ENCODE results near the gene ST3GAL4.

The ST3GAL4 gene

DNA sequence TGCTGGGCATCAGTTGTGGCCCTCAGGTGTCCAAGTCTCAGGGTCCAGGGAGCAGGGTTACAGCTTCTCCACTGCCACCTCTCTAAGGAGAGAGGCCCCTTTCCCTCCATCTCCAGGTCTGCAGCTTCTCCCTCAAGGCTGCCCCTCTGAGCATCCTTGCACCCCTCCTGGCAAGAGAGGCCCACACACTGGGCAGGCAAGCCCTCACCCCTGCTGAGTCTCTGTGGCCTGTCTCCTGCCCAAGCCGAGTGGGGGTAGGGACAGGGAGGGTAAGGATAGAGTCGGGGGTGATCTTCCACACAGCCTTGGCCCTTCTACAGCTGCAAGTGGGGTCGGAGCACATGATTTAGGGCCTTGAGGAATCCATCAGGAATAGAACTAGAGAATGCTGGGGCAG lies 76.6 kb downstream of the ST3GAL4 start:
- H3K27me3 ChIP-seq (replicated peaks; ENCODE audit: control insufficient read depth, insufficient read depth, low read length, poor library complexity, severe bottlenecking), result no peaks in the 10 kb centered on the region
- H3K9me3 ChIP-seq (ENCODE audit: control insufficient read depth, low read length), result no peaks in the 10 kb centered on the region
- no peak overlapping the region for H3K4me3 ChIP-seq (ENCODE audit: insufficient read depth, low read depth, low read length, poor library complexity, severe bottlenecking)
- no peak overlapping the region for H3K27ac ChIP-seq (ENCODE audit: insufficient read depth, low read length, poor library complexity, severe bottlenecking)
- no peaks in the 10 kb centered on the region for H3K4me1 ChIP-seq (ENCODE audit: control insufficient read depth, insufficient read depth, low read length, poor library complexity, severe bottlenecking)
- DNase-seq, result no peak
- H3K36me3 ChIP-seq (ENCODE audit: control insufficient read depth, insufficient read depth, low read length), result no peaks in the 10 kb centered on the region

DNA sequence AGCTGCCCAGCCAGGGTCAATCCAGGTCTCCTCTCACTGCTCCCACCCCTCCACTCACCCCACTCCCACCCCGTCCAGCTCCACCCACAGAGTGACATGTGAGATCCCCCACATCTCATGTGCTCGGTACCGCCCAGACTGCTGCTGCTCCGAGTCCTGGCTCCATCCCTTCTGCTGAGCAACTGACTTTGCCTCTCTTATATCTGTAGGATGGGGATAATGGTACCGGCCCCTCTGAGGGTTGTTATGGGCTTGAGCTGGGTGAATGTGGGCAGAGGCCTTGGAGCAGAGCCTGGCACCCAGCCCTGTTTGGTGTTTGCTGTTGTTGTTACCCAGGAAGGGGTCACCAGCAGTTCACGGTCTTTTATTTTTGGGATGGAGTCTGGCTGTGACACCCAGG lies 77.0 kb downstream of the ST3GAL4 start:
- Histone ChIP-seq H3K36me3 (ENCODE audit: control insufficient read depth, insufficient read depth, low read length) (no peaks in the 10 kb centered on the region), H3K4me3 (ENCODE audit: insufficient read depth, low read depth, low read length, poor library complexity, severe bottlenecking) (no peak overlapping the region), H3K9me3 (ENCODE audit: control insufficient read depth, low read length) (no peaks in the 10 kb centered on the region), H3K27me3 (replicated peaks; ENCODE audit: control insufficient read depth, insufficient read depth, low read length, poor library complexity, severe bottlenecking) (no peaks in the 10 kb centered on the region), H3K27ac (ENCODE audit: insufficient read depth, low read length, poor library complexity, severe bottlenecking) (no peak overlapping the region), H3K4me1 (ENCODE audit: control insufficient read depth, insufficient read depth, low read length, poor library complexity, severe bottlenecking) (no peaks in the 10 kb centered on the region)
- no peak for DNase-seq

DNA sequence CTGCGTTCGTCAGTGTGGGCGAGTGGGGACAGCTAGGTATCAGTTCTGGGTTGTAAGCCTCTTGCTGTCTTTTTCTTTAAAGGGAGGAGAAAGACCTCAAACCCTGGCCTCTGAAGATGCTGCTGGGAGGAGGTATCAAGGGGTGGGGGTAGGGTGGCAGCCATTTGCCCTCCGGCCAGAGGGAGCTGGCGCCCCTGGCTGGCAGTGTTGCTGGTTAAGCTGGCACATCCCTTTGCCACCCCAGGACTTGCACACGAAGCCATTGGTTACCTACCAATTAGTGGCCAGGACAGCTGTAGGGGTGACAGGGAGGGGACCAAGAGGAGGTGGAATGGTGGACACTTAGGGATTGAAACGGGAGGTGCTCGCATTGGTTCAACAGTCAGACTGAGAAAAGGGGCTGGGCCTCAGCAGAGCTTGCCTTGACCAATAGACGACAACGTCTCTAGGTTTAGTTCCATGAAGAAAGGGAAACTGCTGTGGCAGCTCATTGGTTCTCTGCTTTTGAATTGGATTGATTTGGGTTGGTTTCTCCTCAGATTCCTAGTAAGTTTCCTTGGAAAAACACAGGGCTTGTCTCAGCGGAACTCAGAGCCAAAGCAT lies 77.9 kb downstream of the ST3GAL4 start:
- Histone ChIP-seq H3K4me3 (ENCODE audit: insufficient read depth, low read depth, low read length, poor library complexity, severe bottlenecking) (no peak overlapping the region), H3K27ac (ENCODE audit: insufficient read depth, low read length, poor library complexity, severe bottlenecking) (no peak overlapping the region), H3K4me1 (ENCODE audit: control insufficient read depth, insufficient read depth, low read length, poor library complexity, severe bottlenecking) (no peaks in the 10 kb centered on the region), H3K27me3 (replicated peaks; ENCODE audit: control insufficient read depth, insufficient read depth, low read length, poor library complexity, severe bottlenecking) (no peaks in the 10 kb centered on the region), H3K9me3 (ENCODE audit: control insufficient read depth, low read length) (no peaks in the 10 kb centered on the region), H3K36me3 (ENCODE audit: control insufficient read depth, insufficient read depth, low read length) (no peaks in the 10 kb centered on the region)
- DNase-seq, result no peak

DNA sequence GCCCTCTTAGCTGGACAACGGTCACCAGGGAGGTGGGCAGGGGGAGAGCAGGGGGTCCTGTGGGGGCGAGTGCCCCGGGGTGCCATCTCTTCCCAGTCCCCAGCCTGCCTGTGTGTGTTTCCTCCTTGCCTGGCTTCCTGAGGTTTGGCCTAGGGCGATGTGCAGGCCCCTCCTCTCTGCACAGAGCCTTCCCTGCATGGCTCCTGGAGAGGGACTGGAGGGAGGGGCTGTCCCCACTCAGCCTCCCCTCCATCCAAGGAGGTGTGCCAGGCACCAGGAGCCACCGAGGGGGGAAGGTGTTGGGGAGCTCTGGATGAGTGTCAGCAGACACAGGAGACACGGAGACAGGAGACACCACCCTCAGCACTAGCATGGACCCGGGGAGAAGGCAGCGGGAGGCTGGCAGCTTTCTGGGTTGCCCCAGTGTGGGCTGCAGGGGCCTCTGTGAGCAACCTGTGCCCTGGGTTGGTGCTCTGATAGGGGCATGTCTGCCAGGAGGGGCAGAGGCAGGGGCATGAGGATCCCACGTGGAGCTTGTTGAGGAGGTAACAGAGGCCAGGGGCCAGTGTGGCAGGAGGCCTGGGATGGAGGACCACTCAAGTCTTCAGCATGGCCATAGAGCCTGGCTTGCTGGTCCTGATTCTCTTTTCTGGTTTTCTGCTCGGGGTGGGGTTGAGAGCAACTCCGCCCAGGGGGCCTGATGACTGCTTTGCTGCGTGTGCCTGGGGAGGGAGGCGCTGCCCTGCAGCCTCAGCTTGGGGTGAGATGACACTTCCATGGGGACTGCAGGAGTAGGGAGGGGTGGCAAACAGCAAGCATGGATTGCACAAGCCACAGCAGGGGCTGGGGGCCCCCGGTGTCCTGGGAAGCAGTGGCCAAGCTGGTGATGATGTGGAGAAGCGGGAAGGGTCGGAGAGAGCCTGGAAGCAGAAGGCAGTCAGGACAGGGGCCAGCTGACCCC lies 78.8 kb downstream of the ST3GAL4 start:
- Histone ChIP-seq H3K4me3 (ENCODE audit: insufficient read depth, low read depth, low read length, poor library complexity, severe bottlenecking) (no peak overlapping the region), H3K27me3 (replicated peaks; ENCODE audit: control insufficient read depth, insufficient read depth, low read length, poor library complexity, severe bottlenecking) (no peaks in the 10 kb centered on the region), H3K9me3 (ENCODE audit: control insufficient read depth, low read length) (no peaks in the 10 kb centered on the region), H3K27ac (ENCODE audit: insufficient read depth, low read length, poor library complexity, severe bottlenecking) (no peak overlapping the region), H3K36me3 (ENCODE audit: control insufficient read depth, insufficient read depth, low read length) (no peaks in the 10 kb centered on the region), H3K4me1 (ENCODE audit: control insufficient read depth, insufficient read depth, low read length, poor library complexity, severe bottlenecking) (no peaks in the 10 kb centered on the region)
- no peak for DNase-seq

DNA sequence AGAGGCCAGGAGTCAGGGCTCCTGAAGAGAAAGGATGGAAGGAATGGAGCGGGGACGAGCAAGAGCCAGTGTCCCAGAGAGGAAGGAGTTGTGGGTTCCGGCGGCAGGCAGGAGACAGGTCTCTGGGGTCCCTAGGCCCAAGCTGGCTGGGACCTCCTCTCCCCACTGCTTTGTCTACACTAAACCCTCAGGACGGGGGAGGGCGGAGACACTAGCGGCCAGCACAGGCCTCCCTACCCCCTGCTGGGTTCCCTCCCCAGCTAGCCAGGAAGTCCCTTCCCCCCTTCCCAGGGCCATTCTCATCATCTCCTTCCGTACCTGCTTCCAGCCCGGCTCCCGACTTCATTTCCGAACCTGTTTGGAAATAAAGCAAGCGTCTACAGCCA lies 79.5 kb downstream of the ST3GAL4 start:
- no peaks in the 10 kb centered on the region for H3K9me3 ChIP-seq (ENCODE audit: control insufficient read depth, low read length)
- H3K27ac ChIP-seq (ENCODE audit: insufficient read depth, low read length, poor library complexity, severe bottlenecking), result no peak overlapping the region
- H3K4me1 ChIP-seq (ENCODE audit: control insufficient read depth, insufficient read depth, low read length, poor library complexity, severe bottlenecking), result no peaks in the 10 kb centered on the region
- H3K36me3 ChIP-seq (ENCODE audit: control insufficient read depth, insufficient read depth, low read length), result no peaks in the 10 kb centered on the region
- H3K4me3 ChIP-seq (ENCODE audit: insufficient read depth, low read depth, low read length, poor library complexity, severe bottlenecking), result no peak overlapping the region
- DNase-seq, result no peak
- no peaks in the 10 kb centered on the region for H3K27me3 ChIP-seq (replicated peaks; ENCODE audit: control insufficient read depth, insufficient read depth, low read length, poor library complexity, severe bottlenecking)

DNA sequence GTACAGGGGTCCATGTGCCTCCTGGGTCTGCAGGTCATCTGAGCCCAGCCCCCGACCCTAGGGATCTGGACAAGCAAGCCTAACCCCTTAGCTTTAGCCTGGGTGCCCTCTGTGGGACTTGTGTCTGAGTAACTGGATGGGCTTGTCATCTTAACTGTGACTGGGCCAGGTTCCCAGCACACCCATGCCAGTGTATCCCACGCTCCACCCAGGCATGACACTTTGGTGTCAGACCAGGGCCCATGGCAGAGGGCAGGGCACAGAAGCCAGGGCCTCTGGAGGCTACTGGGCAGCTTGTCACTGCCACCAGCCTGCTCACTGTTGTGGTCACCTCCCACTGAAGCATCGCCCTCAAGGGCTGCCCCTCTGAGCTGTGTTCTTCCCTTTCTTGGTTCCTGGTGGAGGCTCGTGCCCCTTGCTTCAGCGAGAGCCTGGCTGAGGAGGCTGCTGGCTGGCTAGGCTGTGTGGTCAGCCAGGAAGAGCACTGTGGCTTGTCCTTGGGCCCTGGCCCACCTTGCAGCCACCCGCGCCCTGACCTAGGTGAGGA lies 80.8 kb downstream of the ST3GAL4 start:
- no peak for DNase-seq
- no peak overlapping the region for H3K27ac ChIP-seq (ENCODE audit: insufficient read depth, low read length, poor library complexity, severe bottlenecking)
- H3K4me1 ChIP-seq (ENCODE audit: control insufficient read depth, insufficient read depth, low read length, poor library complexity, severe bottlenecking), result no peaks in the 10 kb centered on the region
- H3K36me3 ChIP-seq (ENCODE audit: control insufficient read depth, insufficient read depth, low read length), result no peaks in the 10 kb centered on the region
- no peaks in the 10 kb centered on the region for H3K9me3 ChIP-seq (ENCODE audit: control insufficient read depth, low read length)
- H3K27me3 ChIP-seq (replicated peaks; ENCODE audit: control insufficient read depth, insufficient read depth, low read length, poor library complexity, severe bottlenecking), result peaks cover 1% of the 10 kb centered on the region
- no peak overlapping the region for H3K4me3 ChIP-seq (ENCODE audit: insufficient read depth, low read depth, low read length, poor library complexity, severe bottlenecking)

DNA sequence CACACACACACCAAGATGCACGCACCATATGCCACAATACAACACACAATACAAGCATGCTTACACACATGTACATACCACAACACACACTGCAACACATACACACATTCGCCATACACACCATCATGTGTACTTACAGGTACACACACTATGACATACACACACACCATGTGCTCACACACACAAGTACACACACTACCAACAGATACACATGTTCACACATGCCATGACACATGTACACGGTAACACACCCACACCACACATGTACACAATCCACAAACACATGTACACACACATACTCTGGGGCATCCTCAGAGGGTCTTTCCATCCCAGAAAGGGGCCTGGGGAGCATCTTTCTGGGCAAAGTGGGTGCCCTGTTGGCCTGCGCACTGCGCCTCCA lies 82.2 kb downstream of the ST3GAL4 start:
- Histone ChIP-seq H3K4me3 (ENCODE audit: insufficient read depth, low read depth, low read length, poor library complexity, severe bottlenecking) (no peak overlapping the region), H3K36me3 (ENCODE audit: control insufficient read depth, insufficient read depth, low read length) (no peaks in the 10 kb centered on the region), H3K4me1 (ENCODE audit: control insufficient read depth, insufficient read depth, low read length, poor library complexity, severe bottlenecking) (no peaks in the 10 kb centered on the region), H3K27me3 (replicated peaks; ENCODE audit: control insufficient read depth, insufficient read depth, low read length, poor library complexity, severe bottlenecking) (peaks cover 2% of the 10 kb centered on the region), H3K9me3 (ENCODE audit: control insufficient read depth, low read length) (no peaks in the 10 kb centered on the region), H3K27ac (ENCODE audit: insufficient read depth, low read length, poor library complexity, severe bottlenecking) (no peak overlapping the region)
- DNase-seq, result no peak

DNA sequence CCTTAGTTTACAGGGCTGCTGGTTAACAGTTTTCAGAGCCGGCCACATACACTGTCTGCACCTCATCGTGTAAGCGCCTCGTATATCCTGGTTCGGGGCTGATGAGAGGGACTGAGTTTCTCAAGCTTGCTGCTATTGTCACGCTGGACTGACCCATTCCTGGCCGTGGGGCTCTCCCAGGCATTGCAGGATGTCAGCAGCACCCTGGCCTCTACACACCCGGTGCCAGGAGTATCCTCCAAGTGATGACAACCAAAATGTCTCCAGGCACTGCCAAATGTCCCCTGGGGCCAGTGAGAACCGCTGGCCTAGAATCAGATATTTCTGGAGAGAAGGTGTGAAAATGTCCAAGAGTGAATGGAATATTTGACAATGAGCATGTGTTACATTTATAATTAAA lies 82.8 kb downstream of the ST3GAL4 start:
- Histone ChIP-seq H3K4me1 (ENCODE audit: control insufficient read depth, insufficient read depth, low read length, poor library complexity, severe bottlenecking) (no peaks in the 10 kb centered on the region), H3K27me3 (replicated peaks; ENCODE audit: control insufficient read depth, insufficient read depth, low read length, poor library complexity, severe bottlenecking) (peaks cover 2% of the 10 kb centered on the region), H3K9me3 (ENCODE audit: control insufficient read depth, low read length) (no peaks in the 10 kb centered on the region), H3K36me3 (ENCODE audit: control insufficient read depth, insufficient read depth, low read length) (no peaks in the 10 kb centered on the region), H3K4me3 (ENCODE audit: insufficient read depth, low read depth, low read length, poor library complexity, severe bottlenecking) (no peak overlapping the region), H3K27ac (ENCODE audit: insufficient read depth, low read length, poor library complexity, severe bottlenecking) (no peak overlapping the region)
- no peak for DNase-seq

DNA sequence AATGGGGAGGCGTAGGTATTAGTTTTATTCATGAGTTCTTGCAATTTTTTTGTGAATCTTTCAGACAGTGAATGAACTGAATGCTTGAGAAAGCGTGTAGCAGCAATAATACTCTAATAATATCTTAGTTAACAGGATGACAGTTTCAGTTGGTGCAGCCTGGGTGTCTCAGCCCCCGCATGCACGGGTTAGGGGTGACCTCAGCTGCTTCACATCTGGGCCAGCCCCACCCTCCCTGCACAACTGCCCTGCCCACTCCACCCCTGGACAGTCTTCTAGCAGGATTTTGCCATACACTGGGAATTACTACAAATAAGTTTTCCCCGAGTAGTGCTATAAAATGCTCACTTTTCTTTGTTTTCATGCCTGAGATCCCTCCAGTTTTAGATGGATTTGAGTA lies 83.2 kb downstream of the ST3GAL4 start:
- Histone ChIP-seq H3K36me3 (ENCODE audit: control insufficient read depth, insufficient read depth, low read length) (no peaks in the 10 kb centered on the region), H3K27ac (ENCODE audit: insufficient read depth, low read length, poor library complexity, severe bottlenecking) (no peak overlapping the region), H3K27me3 (replicated peaks; ENCODE audit: control insufficient read depth, insufficient read depth, low read length, poor library complexity, severe bottlenecking) (peaks cover 2% of the 10 kb centered on the region), H3K4me3 (ENCODE audit: insufficient read depth, low read depth, low read length, poor library complexity, severe bottlenecking) (no peak overlapping the region), H3K4me1 (ENCODE audit: control insufficient read depth, insufficient read depth, low read length, poor library complexity, severe bottlenecking) (no peaks in the 10 kb centered on the region), H3K9me3 (ENCODE audit: control insufficient read depth, low read length) (no peaks in the 10 kb centered on the region)
- DNase-seq, result no peak

DNA sequence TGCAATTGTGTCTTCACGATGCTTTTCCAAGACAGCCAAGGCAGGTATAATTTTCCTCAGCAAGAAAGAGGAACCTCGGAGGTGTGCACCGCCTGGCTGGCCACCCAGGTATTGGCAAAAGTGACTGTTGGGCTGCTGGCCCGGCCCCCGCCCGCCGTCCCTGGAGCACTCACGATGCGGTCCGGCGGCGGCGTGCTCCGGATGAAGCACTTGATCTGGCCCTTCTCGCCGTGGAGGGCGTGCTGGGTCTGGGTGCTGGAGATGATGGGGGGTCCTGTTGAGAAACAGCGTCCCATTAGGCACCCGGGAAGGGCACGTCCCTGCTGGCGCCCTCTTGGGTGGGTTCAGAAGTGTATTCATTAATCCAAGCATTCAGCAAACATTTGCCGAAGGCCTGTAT lies 84.8 kb downstream of the ST3GAL4 start:
- Histone ChIP-seq H3K36me3 (ENCODE audit: control insufficient read depth, insufficient read depth, low read length) (no peaks in the 10 kb centered on the region), H3K9me3 (ENCODE audit: control insufficient read depth, low read length) (no peaks in the 10 kb centered on the region), H3K4me1 (ENCODE audit: control insufficient read depth, insufficient read depth, low read length, poor library complexity, severe bottlenecking) (no peaks in the 10 kb centered on the region), H3K4me3 (ENCODE audit: insufficient read depth, low read depth, low read length, poor library complexity, severe bottlenecking) (no peak overlapping the region), H3K27me3 (replicated peaks; ENCODE audit: control insufficient read depth, insufficient read depth, low read length, poor library complexity, severe bottlenecking) (peaks cover 2% of the 10 kb centered on the region), H3K27ac (ENCODE audit: insufficient read depth, low read length, poor library complexity, severe bottlenecking) (no peak overlapping the region)
- no peak for DNase-seq
